GDM1 (cell line): ENCODE measurements around the gene FAM210A.

Source experiments
- DNase-seq: peaks from one replicate; lab custom pipeline; 2025; lab: John Stamatoyannopoulos, UW

Gene FAM210A

DNA sequence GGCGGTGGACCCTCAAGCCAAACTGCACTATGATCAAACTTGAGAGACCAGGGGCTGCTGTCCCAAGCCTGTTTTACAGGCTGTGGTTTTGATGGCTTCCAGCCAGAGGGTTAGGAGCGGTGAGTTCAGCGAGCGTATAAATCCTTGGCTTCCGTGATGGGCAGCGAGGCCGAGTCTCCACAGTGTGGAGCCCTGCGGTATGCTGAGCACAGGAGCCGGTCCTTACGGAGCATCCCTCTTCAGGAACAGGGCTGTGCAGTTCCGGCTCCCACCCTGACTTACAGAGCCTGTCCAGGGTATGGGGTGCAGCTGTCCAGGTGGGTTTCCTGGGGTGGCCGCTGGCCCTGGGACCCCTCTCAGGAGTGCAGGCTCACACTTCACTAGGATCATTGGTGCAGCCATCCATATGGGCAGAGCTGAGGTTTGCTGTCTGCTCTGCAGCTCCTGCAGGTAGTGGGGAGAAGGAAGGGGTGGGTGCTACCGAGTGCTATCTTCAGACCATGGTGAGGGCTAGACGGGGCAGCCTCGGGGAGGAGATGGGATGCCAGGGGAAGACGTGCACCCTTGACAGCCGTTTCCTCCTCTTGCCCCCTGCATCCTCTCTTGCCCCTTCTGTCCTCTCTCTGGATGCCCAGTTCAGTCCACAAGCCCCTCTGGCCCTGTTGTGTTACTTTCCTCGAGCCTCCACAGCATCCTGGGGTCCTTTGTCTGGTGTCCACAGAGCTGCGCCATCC lies 104.3 kb downstream of the FAM210A start:
- no peak for DNase-seq

- no peak for DNase-seq
These were observed 104.9 kb downstream of the FAM210A start for GRCh38 chr18:13621446-13621849.

DNA sequence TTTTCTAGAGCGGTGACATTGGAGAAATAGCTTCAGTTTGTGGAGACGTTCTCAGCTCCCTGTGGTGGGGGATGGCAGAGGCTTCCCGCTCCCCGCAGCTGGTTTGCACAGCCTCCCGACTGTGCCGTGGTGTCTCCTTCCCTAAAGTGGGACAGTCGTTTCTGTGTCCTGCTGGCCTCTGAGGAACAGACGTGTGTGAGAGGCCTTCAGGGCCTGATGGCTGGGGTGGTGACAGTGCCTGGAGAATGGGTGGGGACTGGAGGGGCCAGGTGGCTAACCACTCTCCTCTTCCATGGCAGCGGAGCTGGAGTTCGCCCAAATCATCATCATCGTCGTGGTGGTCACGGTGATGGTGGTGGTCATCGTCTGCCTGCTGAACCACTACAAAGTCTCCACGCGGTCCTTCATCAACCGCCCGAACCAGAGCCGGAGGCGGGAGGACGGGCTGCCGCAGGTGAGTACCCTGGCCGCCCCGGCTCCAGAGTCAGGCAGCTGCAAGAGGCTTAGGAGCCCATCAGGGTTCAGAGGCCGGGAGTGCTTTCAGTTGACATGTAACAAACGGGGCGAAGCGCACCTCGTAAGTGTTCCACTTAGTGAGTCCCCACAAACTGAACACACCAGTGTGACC lies 105.4 kb downstream of the FAM210A start:
- DNase-seq, result no peak

DNA sequence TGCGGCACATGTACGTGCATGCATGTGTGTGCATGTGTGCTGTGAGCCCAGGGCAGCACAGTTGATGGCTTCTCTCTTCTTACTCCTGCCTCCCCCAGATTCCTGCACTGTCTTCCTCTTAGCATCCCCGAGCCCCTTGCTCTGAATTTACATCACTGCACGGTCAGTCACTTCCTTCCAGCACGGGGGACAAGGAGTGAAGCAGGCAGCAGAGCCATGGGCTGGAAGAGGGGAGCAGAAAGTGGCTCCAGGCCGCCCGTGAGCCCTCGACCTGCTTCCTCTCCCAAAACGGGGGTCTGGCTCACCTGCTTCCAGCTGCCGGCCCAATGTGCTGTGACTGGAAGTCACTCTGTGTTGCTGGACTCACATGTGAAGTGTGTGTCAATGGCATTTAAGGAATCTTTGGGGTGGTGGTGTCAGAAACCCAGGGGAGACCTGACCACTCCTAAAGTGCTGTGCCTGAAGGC lies 106.1 kb downstream of the FAM210A start:
- DNase-seq, result no peak

- no peak for DNase-seq
These were observed 106.7 kb downstream of the FAM210A start for GRCh38 chr18:13619505-13620205.

DNA sequence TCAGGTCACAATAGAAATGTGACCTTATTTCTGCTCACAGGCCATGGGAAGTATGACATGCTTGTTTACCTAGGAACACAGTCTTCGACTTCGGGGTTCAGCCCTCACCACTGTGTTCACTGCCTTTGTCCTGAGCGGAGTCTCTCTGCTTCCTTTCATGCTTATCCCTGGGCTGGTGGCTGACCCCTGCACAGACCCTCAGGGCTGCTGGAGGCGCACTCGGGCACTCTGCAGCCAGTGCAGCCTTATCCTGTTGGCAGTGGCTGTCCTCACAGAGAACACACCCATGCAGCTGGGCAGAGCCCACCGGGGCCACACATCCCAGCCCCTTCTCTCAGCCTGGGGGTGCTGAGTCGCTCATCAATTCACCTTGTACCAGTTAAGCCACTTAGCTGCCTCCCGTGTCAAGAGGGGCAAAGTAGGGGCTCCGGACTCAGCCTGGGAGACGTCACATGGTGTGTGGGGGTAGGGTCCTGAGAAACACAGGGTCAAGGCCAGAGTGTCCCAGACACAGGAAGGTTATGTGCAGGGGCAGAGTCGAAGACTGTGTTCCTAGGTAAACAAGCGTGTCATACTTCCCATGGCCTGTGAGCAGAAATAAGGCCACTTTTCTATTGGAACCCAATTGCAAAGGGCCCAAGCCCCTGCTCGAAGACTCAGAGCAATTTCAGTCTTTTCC lies 107.5 kb downstream of the FAM210A start:
- DNase-seq, result no peak

DNA sequence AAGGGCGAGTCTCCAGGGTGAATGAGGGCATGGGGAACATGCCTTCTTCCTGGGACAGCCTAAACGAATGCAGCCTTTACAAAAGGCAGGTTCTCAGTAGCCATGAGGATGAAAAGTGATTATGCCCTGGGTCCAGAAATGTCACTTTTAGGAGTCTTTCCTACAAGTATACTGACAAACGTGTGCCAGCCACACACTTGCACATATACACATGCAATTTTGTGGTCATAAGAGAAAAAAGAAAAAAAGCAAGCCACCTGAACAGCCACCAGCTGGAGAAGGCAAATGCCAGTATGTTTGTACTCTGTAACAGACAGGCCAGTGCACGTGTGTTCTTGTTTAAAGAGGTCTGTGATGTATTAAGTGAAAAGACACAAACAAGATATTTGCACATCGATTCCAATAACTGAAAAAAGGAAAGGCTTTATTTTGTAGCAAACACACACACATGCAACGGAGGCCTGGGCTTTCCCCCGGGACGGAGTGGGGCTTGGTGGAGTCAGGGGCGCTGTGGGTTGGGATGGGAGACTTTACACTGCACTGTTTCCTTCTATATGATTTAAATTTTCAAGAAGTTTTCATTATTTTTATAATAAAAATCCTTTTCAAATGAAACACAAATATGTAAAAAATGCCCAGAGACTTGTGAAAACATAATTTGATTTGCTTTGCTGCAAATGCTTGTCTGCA lies 108.4 kb downstream of the FAM210A start:
- DNase-seq, result no peak

GRCh38 chr18:13616525-13617035 lies 109.8 kb downstream of the FAM210A start:
- DNase-seq, result no peak

DNA sequence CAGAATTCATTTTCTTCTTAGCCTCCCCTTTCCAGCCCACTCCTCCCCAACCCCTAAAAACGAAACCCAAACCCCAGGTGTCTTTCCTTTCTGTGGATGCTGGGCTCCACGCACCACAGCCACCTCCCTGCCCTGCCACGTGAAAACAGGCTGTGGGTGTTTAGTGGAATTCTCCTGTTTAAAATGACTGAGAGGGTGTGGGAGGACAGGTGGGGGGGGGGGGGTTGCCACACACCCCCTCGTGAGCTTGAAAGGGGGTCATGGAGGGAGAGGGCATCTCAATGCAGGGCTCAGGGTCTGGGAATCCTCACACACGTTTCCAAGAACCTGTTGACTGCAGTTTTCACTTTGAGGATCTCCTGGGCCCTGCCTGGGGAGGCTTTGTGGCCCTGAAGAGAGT lies 110.3 kb downstream of the FAM210A start:
- DNase-seq, result no peak

- DNase-seq, result peak; percentile 25
These were observed 110.9 kb downstream of the FAM210A start for GRCh38 chr18:13615432-13615861.

GRCh38 chr18:13614641-13615288 lies 111.6 kb downstream of the FAM210A start:
- DNase-seq, result peak; percentile 74

GRCh38 chr18:13613591-13614501 lies 112.5 kb downstream of the FAM210A start:
- no peak for DNase-seq
